NCI-H446 treated with DMSO at 0.1 percent for 48 hours (cell line): Measurements from ENCODE around the gene UCHL5.
"Not testable (repeated sequence)": the region's sequence is repeated elsewhere in the genome, so short reads cannot be mapped to it uniquely, and the experiment has no call there.

ENCODE experiments used
- DNase-seq: peaks from one replicate; lab custom pipeline; 2025; lab: John Stamatoyannopoulos, UW

Gene UCHL5

DNA sequence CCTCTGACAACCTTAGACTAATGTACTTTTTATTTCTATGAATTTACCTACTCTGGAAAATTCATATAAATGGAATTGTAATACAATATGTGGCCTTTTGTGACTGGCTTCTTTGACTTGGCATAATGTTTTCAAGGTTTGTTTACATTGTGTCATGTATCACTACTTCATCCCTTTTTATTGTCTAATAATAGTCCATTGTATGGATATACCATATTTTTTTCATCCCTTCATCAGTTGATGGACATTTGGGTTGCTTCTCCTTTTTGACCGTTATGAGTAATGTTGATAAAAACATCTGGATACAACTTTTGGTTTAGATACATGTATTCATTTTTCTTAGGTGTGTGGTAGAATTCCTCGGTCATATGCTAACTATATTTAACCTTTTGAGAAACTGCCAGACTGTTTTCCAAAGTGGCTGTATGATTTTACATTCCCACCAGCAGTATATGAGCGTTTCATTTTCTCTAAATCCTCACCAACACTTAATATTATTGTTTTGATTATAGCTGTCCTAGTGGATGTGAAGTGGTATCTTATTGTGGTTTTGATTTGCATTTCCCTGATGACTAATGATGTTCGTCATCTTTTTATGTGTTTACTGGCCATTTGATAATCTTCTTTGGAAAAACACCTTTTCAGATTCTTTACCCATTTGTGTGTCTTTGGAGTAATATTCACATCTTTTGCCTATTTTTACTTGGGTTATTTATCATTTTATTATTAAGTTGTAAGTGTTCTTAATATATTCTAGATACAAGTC is 3.7 kb upstream of the UCHL5 start:
- no peak for DNase-seq

DNA sequence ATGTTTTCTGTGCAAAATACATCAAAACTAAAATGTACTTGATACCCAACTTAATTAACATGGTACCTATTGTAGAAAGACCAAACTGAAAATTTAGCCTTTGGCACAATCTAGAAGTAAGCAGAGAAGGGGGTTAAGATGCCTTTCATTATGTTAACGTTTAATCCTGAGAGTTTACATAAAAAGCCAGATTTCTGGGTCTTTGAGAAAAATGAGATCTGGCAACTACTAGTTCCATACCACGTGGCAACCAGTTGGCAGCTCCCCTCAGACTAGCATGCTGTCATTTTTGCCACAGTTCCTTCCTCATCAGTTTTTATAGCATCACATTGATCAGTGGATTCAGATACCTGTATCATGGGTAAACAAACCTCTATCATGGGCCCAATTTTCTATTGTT is 1.8 kb upstream of the UCHL5 start:
- peak; percentile 42 for DNase-seq

GRCh38 chr1:193060406-193060805 is 1.2 kb upstream of the UCHL5 start:
- no peak for DNase-seq

- no peak for DNase-seq
Observed at GRCh38 chr1:193060115-193060403, 899 bp upstream of the UCHL5 start.

GRCh38 chr1:193058529-193059281 is 455 bp downstream of the UCHL5 start:
- DNase-seq = peak; percentile 19

DNA sequence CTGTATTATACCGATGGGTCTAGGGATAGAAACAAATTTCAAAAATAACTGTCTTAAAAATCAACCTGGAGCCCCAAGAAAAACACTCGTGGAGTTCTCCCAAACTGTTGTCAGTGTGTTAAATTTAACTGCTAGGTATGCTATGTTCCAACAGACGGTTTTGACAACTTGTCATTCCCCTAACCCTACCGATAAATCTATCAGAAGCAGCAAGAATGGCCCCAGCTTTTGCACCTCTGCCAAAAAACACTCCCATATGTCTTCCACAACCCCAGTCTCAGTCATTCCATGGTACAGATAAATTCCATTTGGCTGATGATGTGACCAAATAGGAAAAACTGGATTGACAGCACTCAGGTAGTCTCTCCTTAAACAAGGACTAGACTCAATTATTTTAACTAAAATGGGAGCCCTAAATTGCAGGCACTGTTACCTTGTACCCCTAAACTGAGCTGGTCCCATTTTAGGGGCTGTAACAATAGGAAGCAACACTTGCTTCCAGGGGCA is 4.9 kb downstream of the UCHL5 start:
- DNase-seq = peak; percentile 6

- not testable (repeated sequence) for DNase-seq
Observed at GRCh38 chr1:193048913-193049312, 10.2 kb downstream of the UCHL5 start.

DNA sequence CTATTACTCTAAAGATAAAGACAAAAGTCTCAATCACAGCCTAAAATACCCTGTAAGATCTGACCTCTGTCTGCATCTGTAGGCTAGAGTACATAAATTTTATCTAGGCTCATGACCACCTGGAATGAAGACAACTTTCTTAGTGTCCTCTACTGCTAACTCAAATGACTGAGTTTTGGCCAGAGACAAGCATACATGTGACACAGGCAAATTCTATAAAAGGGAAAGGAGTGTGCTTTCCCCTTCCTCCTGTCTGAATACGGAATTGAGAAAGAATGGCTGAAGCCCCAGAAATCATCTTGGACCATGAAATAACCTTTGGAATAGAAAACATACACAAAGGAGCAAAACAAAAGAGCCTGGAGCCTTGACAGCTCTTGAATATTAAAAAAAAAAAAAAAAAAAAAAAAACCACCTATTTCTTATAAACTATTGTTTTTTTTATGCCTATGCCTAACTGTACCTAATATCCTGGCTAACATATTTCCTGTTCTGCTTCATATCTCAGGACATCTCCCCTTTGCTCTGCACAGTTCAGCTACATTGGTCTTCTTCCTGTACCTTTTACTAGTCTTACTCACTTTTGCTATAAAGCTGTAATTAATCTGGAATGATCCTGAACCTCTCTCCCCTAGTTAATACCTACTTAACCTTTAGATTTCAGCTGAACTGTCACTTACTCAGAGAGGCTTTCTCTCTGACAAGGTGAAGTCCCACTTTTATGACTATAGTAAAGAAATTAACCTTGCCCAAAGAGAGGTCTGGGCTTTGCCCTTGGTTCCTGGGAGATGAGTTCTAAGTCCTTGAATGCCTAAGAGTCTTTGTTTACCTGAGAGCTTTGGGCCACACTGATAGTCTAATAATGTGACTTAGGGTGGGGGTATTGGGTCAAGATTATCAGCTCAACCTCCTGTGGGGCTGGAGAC is 16.1 kb downstream of the UCHL5 start:
- no peak for DNase-seq

DNA sequence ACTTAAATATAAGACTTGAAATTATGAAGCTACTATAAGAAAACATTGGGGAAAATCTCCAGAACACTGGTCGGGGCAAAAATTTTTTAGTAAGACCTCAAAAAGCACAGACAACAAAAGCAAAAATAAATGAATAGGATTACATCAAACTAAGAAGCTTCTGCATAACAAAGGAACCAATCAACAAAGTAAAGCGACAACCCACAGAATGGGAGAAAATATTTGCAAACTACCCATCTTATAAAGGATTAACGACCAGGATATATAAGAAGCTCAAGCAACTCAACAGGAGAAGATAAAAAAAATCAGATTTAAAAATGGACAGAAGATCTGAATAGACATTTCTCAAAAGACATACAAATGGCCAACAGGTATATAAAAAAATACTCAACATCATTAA is 19.1 kb downstream of the UCHL5 start:
- DNase-seq = no peak

DNA sequence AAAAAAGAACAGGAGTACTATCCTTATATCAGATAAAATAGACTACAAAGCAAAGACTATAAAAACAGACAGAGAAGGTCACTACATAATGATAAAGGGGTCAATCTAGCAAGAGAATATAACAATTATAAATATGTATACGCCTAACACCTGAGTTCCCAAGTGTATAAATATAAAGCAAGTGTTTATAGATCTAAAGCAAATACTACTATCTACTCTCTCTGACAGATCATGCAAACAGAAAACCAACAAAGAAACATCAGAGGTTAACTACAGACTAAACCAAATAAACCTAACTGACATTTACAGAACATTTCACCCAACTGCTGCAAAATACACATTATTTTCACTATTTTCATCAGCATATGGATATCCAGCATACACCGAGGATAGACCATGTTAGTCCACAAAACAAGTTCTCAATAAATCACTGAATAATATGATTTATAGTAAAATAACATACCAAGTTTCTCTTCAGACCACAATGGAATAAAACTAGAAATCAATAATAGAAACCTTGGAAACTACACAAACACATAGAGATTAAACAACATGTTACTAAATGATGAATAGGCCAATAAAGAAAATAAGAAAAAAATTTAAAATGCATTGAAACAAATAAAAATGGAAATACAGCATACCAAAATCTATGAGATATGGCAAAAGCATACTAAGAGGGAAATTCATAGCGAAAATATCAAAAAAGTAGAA is 22.7 kb downstream of the UCHL5 start:
- no peak for DNase-seq

- DNase-seq = no peak
Observed at GRCh38 chr1:193033610-193034009, 25.6 kb downstream of the UCHL5 start.

GRCh38 chr1:193032643-193033427 is 26.3 kb downstream of the UCHL5 start:
- DNase-seq = not testable (repeated sequence)

DNA sequence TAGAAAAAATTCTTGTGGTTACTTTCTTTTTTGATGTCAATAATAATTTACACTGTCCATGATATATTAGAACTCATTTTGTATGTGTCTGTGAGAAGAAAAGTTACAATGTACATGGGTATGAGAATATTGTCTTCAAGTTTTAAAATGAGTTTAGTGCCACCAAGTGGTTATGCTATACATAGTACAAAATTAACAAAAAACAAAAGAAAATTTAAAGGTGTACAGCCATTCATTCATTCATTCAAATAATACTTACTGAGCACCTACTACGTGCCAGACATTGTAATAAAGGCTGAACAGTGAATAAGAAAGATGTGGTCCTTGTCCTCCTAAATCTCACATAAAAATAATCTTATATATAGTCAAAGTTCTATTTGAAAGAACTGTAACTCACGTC is 27.7 kb downstream of the UCHL5 start:
- no peak for DNase-seq

DNA sequence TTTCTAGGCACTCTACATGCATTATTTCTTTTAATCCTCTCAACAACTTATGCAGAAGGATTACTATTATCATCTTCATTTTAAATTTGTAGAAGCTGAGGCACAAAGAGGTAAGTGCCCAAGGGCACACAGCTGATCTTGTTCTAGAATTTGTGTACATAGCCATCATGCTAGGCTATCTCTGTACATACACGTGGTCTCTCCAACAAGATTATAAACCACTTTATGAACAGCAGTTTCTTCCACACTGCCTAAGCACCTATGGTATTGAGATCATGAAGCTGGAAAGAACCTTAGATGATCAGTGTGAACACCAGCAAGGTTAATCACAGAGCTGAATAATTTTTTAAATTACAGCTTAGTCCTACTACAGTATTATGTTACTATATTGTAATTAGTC is 28.9 kb downstream of the UCHL5 start:
- DNase-seq = no peak

GRCh38 chr1:193025218-193025617 is 33.9 kb downstream of the UCHL5 start:
- no peak for DNase-seq

DNA sequence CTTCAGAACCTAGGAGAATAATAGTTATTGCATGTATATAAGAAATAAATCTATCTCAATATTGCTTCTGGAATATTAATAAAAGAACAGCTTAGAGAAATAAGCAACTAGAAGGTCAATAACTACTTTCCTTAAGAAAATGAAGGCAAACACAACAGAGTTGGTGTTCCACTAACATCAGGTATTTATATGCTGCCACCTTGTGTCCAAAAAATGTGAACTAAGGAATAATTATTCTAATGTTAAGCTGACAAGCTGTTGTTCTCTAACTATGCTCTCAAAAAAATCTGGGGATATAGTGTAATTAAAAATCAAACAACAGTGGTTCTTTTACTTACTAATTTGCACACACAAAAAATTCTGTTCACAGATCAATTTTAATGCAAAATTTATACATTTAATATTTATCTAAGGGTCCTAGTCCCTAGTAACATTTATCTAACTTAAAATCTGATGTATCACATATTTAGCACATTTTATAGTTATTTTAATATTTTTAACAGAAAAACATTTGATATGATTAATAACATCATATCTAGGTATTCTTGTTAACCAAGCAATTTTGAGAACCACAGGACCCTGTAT is 39.6 kb downstream of the UCHL5 start:
- peak; percentile 30 for DNase-seq

DNA sequence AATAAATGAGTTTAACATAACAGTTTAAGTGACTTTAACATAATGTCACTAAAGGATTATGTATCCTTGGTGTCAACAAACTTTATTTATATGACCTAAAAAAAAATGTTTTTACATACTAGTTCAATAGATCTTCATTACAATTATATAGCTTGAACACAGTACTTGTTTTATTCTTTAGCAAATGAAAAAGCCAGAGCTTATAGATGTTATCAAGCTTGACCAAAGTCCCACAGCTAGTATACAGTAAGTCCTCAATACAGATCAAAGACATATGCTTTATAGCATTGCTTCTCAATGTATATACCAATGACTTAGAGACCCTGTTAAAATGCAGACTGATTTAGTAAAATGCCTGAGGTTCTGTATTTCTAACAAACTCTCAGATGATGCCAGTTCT is 42.4 kb downstream of the UCHL5 start:
- no peak for DNase-seq

DNA sequence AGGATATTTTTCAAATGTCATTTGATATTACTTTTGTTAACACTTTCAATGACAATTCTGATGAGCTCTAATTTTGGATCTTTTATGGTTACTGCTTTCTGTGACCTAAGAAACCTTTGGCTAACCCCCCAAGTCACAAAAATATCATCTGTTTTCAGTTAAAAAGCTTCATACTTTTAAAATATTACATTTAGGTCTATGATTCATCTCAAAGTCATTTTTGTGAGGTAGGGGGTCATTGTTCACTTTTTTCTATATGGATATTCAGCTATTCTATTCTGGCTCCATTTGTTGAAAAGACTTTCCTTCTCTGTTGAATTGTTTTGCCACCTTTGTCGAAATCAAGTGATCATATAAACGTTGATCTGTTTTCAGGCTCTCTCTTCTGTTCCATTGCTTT is 44.8 kb downstream of the UCHL5 start:
- no peak for DNase-seq

DNA sequence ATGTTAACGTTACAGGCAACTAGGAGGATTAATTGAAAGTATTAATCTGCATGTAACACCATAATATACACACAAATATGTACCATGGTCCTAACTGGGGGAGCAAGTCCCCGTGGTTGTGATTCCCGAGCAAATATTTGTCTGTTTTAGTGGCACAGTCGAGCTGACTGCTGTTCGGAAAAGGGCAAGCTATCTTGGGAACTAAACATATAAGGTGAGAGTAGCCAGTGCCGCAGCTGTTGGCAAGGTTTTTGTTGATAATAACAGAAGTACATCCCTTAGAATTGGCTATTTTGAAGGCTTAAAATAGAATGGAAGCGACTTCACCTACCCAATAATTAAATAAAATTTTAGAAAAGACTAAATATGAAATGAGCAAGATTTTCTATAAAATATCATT is 45.5 kb downstream of the UCHL5 start:
- DNase-seq = no peak

- DNase-seq = no peak
Observed at GRCh38 chr1:193013005-193013404, 46.2 kb downstream of the UCHL5 start.

DNA sequence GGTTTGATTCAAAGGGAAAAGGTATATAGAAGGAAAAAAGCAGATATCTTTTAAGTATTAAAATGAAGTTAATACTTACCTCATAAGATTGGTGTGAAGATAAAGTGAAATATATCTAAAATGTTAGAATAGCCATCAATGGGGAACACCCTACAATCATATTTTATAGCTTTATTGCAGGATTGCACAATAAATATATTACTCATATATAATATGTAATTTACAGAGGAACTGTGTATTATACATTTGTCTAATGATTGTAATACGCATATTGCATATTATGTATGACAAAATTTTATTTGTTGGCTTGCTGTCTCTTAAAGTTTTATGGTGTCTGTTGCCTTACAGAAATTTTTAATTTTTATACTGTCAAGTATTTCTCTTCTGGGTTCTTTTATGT is 47.8 kb downstream of the UCHL5 start:
- no peak for DNase-seq
